C4-2B (cell line): Measurements from ENCODE around the gene FUOM.

Source experiments
- CTCF ChIP-seq: fragments of 450-650 bp; conservative IDR thresholded peaks from 2 replicates; pipeline ENCODE4 v1.5.1; 2017; ENCODE audit warnings: mild to moderate bottlenecking
- ZFX ChIP-seq: fragments of 450-650 bp; IDR thresholded peaks from 2 replicates; pipeline ENCODE4 v1.6.1; 2017

GRCh38 chr10:133388973-133389818, 31.4 kb upstream of the FUOM start:
- TF ChIP-seq CTCF: no peak
- no peak for TF ChIP-seq ZFX
